Globus pallidus (tissue), 1 donor: Measurements from ENCODE around the gene DDX39B.
"Not testable (repeated sequence)": the region's sequence is repeated elsewhere in the genome, so short reads cannot be mapped to it uniquely, and the experiment has no call there.

ENCODE experiments used
- DNase-seq: peaks from one replicate; pipeline ENCODE4 v3.0.0-alpha.2; 2015; ENCODE audit warnings: low spot score

The DDX39B gene

GRCh38 chr6:31541658-31542521 is at the start of gene DDX39B:
Gene DDX39B, minus strand, starts transcription at chr6:31542003. Its CDS starts 1,471 bp downstream, at chr6:31540532.
- DNase-seq: peak; percentile 98

GRCh38 chr6:31590691-31591090 is 48.9 kb upstream of the DDX39B start:
- not testable (repeated sequence) for DNase-seq

DNA sequence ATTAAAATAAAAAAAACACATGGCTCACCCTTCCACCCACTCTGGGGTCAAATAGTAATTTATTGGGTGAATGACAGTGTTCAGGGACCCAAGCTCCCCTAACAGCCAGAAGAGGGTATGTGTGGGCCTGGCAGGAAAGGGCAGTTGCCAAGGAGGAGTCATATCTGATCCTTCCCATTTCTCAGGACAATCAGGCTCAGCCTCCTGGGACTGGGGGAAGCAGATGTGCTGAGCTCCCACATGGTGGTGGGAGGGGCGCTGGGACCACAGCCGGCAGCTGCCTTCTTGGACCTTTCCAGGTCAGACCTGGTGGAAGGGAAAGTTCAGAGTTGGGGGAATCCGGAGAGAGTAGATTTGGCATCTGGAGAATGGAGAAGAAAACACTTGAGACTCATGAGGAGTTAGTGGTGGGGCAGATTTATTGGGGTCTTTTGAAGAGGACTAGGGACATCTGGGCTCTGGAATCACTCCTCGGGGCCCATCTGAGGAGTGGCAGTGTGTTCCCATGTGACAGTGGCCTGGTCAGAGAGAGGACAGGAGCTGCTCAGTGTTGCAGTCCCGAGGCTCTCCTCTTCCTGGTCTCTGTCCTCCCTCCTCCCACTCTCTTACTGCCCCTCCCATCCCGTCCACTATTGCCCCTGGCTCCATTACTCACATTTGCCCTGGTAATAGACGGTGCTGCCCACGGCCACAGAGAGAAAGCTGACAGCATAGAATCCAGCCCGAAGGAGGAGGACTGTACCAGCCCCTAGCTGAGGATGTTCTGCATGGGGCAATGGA is 47.3 kb upstream of the DDX39B start:
- no peak for DNase-seq

DNA sequence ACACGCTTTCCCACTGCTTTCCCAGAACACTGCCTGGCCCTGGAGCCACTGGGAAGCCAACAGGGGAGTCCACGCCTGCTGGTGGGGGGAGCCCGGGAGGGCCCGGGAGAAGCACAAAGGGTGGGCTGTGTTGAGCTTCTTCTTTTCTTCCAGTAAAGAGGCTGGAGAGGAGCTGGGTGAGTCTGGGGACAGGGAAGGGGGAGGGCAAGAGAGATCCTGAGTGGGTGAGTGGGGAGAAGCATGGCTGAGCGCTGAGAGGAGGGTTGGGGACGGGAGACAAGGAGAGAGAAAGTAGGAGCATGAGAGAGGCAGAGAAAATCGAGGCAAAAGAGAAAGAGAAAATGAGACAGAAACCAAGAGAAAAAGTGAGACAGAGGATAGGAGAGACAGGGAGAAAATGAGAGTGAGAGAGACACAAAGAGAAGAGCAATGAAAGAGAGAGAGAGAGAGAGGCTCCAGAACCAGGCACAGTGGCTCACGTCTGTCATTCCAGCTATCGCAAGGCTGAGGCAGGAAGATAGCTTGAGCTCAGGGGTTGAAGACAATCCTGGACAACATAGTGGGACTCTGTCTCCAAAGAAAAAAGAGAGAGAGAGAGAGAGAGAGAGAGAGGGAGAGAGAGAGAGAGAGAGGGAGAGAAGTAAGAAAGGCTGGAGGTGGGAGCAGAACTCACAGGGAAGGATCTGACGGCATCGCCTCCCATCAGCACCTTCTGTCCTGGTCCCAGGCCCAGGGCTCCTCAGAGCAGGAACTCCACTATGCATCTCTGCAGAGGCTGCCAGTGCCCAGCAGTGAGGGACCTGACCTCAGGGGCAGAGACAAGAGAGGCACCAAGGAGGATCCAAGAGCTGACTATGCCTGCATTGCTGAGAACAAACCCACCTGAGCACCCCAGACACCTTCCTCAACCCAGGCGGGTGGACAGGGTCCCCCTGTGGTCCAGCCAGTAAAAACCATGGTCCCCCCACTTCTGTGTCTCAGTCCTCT is 46.3 kb upstream of the DDX39B start:
- DNase-seq: no peak

GRCh38 chr6:31586599-31587281 is 44.9 kb upstream of the DDX39B start:
- peak; percentile 45 for DNase-seq

- DNase-seq: peak; percentile 50
Observed at GRCh38 chr6:31586008-31586407, 44.2 kb upstream of the DDX39B start, which contains the start of gene LST1. Gene LST1, plus strand, starts transcription at chr6:31586277. Its CDS starts 1,023 bp downstream, at chr6:31587300.

DNA sequence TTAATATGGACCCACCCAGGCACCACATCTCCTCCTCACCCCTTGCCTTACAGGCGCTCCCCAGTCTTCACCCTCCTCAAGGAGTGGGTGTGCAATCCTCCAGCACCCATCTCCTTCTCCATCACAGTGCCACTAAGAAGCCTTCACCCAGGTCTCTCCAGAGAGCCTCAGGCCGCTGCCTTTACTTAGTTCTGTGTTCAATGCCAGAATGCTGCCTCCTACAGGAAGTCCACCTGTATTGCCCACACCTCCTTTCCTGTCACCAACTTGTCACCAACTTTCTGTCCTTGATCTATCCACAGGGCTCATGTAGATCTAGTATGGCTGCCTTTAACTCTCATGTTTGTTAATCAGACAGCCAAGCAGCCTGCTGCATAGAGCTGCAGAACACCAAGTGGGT is 43.7 kb upstream of the DDX39B start:
- no peak for DNase-seq

- no peak for DNase-seq
Observed at GRCh38 chr6:31582230-31582643, 40.4 kb upstream of the DDX39B start, which contains the start of gene LTB. Gene LTB, minus strand, starts transcription at chr6:31582424. Its CDS starts 7 bp downstream, at chr6:31582417.

GRCh38 chr6:31581434-31582229 is 39.8 kb upstream of the DDX39B start:
- no peak for DNase-seq

GRCh38 chr6:31580807-31581433 is 39.1 kb upstream of the DDX39B start:
- DNase-seq: peak; percentile 72

DNA sequence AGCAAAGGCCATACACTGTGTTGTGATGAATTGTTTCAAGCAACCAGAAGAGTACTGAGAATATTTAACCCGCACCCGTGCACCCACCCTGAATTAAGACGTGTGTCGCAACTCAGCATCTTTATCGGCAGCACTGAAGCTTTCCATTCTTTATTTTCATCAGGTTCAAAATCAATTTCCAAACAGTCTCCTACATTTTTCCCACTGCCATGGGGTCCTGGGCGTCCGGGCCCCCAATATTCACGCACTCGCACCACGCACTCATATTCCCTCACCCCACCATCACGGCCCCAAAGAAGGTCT is 38.6 kb upstream of the DDX39B start:
- no peak for DNase-seq

- DNase-seq: no peak
Observed at GRCh38 chr6:31579546-31580437, 38.0 kb upstream of the DDX39B start.

- DNase-seq: no peak
Observed at GRCh38 chr6:31579119-31579505, 37.3 kb upstream of the DDX39B start.

DNA sequence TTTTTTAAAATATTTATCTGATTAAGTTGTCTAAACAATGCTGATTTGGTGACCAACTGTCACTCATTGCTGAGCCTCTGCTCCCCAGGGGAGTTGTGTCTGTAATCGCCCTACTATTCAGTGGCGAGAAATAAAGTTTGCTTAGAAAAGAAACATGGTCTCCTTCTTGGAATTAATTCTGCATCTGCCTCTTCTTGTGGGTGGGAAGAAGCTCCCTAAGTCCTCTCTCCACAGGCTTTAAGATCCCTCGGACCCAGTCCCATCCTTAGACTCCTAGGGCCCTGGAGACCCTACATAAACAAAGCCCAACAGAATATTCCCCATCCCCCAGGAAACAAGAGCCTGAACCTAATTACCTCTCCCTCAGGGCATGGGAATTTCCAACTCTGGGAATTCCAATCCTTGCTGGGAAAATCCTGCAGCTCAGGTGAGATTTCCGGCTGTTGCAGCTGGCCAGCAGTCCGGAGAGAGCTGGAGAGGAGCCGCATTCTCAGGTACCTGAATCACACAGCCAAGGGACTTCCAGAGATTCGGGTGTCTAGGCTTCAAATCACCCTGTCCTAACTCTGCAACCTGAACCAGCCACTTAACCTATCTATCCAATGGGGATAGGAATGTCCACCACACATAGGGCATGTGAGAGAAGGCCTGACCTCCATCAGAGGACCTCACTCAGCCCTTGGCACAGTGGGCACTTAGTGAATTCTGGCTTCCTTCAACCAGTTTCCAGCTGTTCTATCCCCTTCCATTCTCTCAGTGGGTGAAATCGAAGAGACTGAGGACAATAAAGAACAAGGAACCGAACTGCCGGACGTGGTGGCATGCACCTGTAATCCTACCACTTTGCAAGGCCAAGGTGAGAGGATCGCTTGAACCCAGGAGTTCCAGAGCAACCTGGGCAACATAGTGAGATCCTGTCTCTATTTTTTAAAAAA is 36.6 kb upstream of the DDX39B start:
- DNase-seq: no peak

- DNase-seq: no peak
Observed at GRCh38 chr6:31577579-31577966, 35.8 kb upstream of the DDX39B start.

DNA sequence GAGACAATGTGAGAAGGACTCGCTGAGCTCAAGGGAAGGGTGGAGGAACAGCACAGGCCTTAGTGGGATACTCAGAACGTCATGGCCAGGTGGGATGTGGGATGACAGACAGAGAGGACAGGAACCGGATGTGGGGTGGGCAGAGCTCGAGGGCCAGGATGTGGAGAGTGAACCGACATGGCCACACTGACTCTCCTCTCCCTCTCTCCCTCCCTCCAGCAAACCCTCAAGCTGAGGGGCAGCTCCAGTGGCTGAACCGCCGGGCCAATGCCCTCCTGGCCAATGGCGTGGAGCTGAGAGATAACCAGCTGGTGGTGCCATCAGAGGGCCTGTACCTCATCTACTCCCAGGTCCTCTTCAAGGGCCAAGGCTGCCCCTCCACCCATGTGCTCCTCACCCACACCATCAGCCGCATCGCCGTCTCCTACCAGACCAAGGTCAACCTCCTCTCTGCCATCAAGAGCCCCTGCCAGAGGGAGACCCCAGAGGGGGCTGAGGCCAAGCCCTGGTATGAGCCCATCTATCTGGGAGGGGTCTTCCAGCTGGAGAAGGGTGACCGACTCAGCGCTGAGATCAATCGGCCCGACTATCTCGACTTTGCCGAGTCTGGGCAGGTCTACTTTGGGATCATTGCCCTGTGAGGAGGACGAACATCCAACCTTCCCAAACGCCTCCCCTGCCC is 35.2 kb upstream of the DDX39B start:
- DNase-seq: no peak
